Spleen (tissue), 11 donors: ENCODE measurements around the gene ANO2. TPM values are rescaled to one million over a fixed set of nuclear protein-coding genes. Genes with fewer than 3 reads are reported as not detected.

Experiments
- DNase-seq: peaks from one replicate; pipeline ENCODE4 v3.0.0-alpha.2; 2020
- H3K27ac ChIP-seq, 8 donors: fragments of 200-600 bp; sonication (generic) in 7 of 8; 1 replicate in 4 of 8; 2 replicates in 4 of 8; pipeline versions ENCODE4 v1.5.0 to v1.8.0; 2016 to 2021; ENCODE audit warnings: inconsistent platforms in 4 of 8, mild to moderate bottlenecking in 4 of 8, moderate library complexity in 1 of 8
- H3K27me3 ChIP-seq, 7 donors: fragments of 200-600 bp; sonication (generic) in 6 of 7; replicated peaks in 1 of 7; 1 replicate in 4 of 7; 2 replicates in 3 of 7; pipeline versions ENCODE4 v1.5.0 to v1.8.0; 2016 to 2021; ENCODE audit warnings: inconsistent platforms in 3 of 7, mild to moderate bottlenecking in 1 of 7
- H3K36me3 ChIP-seq, 6 donors: fragments of 200-600 bp; sonication (generic) in 5 of 6; 1 replicate in 4 of 6; 2 replicates in 2 of 6; pipeline versions ENCODE4 v1.5.0 to v1.8.0; 2016 to 2021; ENCODE audit warnings: inconsistent platforms in 2 of 6
- H3K4me1 ChIP-seq, 6 donors: fragments of 200-600 bp; sonication (generic) in 5 of 6; 1 replicate in 3 of 6; 2 replicates in 3 of 6; pipeline versions ENCODE4 v1.5.0 to v1.8.0; 2016 to 2021; ENCODE audit warnings: inconsistent platforms in 3 of 6
- H3K4me3 ChIP-seq, 8 donors: fragments of 200-600 bp; sonication (generic) in 7 of 8; 1 replicate in 4 of 8; 2 replicates in 4 of 8; pipeline versions ENCODE4 v1.5.0 to v1.8.0; 2016 to 2021; ENCODE audit warnings: inconsistent platforms in 4 of 8, mild to moderate bottlenecking in 4 of 8, moderate library complexity in 2 of 8
- H3K9me3 ChIP-seq, 8 donors: fragments of 200-600 bp; sonication (generic) in 7 of 8; 1 replicate in 4 of 8; 2 replicates in 4 of 8; pipeline versions ENCODE4 v1.5.0 to v1.8.0; 2016 to 2021; ENCODE audit warnings: inconsistent platforms in 4 of 8
- POLR2A ChIP-seq, 3 donors: fragments of 450-650 bp; IDR thresholded peaks; one replicate each; pipeline ENCODE4 v1.5.1; 2017; ENCODE audit warnings: antibody characterized with exemption in 3 of 3, mild to moderate bottlenecking in 1 of 3
- POLR2AphosphoS5 ChIP-seq, 3 donors: sonication (generic); formaldehyde crosslinking; IDR thresholded peaks; one replicate each; pipeline ENCODE4 v1.5.1; 2017; ENCODE audit warnings: antibody characterized with exemption in 3 of 3
- WGBS, 5 donors: extraction: QIAGEN DNeasy Blood & Tissue Kit in 3 of 5; methylation state at CpG; one replicate each; pipeline versions ENCODE4 v1.1.5 to v1.1.7; 2013 to 2018; 5-methylcytosine and 5-hydroxymethylcytosine counted together
- intact Hi-C: fragments of 100-400 bp; cut with DNase I; formaldehyde crosslinking; loops from one replicate; pipeline ENCODE4 v1.15.0; 2023; ENCODE audit warnings: low total_unique reads
- polyA plus RNA-seq, 3 donors: library from polyadenylated mRNA; stranded (reverse); fragments of 200-250 nt; gene quantifications; one replicate each; pipeline ENCODE4 v1.2.1, GENCODE V29; 2013
- small RNA-seq, 4 donors: library from RNA; depleted of rRNA; stranded (forward); fragments of <200 nt; gene quantifications; one replicate each; pipeline ENCODE3, GENCODE V24; 2016
- total RNA-seq, 7 donors: library from RNA; depleted of rRNA in 3 of 7; stranded (reverse); fragments of >200 nt in 3 of 7; fragmentation: NEBNext Ultra II Directional in 4 of 7; extraction: Animal tissue kit (Norgen Biotek cat#: 25700) in 4 of 7; gene quantifications; one replicate each; pipeline versions ENCODE4 v1.1.0 to v1.2.1, GENCODE V29; 2016 to 2021
- TF ChIP-seq, protein P1 (sequence below), 11 experiments: fragments of 200-600 bp in 7 of 11; fragments of 450-650 bp in 4 of 11; sonication (generic) in 4 of 11; IDR thresholded peaks in 8 of 11; conservative IDR thresholded peaks in 3 of 11; 1 replicate in 7 of 11; 2 replicates in 4 of 11; pipeline versions ENCODE4 v1.4.0 to v1.8.0; 2016 to 2021; ENCODE audit warnings: antibody characterized with exemption in 11 of 11, inconsistent platforms in 4 of 11, mild to moderate bottlenecking in 1 of 11
- donor health status: healthy with polysubstance abuse.
- donor health status: DM: no; HTN: no; CAD: no; lungs with moderate emphysema.
- donor health status: DM: no; HTN: no; CAD: no.
- donor health status: Bipolar disorder and iron deficiency.
- donor health status: healthy.
- donor health status: DM: no; HTN: no; CAD: no.
- donor health status: DM: yes; HTN: yes; CAD: no.

Gene ANO2
- total and polyA plus RNA-seq, 10 donors: 1.1 to 35.1 (median 14.2) TPM

DNA sequence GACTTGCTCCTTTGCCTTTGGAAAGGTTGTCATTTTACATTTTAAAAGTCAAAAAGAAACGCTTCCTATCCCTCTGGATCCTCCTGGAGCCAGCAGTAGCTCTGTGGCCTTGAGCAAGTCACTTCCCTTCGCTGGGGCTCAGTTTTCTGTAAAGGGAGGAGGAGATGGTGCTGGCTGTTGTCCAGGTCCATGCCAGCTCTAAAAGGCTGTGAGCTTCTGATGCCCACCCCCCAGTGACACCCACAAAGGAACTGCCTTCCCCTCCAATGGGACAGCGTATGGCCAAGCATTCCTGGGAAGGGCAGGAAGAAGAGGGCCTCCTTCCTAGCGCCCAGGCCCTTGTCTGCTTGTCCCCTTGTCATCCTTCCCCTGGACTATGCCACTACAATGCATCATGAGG, 431.7 kb downstream of the ANO2 start:
- Histone ChIP-seq H3K36me3 (no peaks in the 10 kb centered on the region), H3K9me3 (no peaks in the 10 kb centered on the region), H3K27me3 (peaks cover 0 to 17% (median 0%) of the 10 kb centered on the region in 7 donors), H3K4me3 (no peak overlapping the region), H3K4me1 (peaks cover 0 to 32% (median 20%) of the 10 kb centered on the region in 6 donors), H3K27ac (no peak overlapping the region)
- WGBS, 5 donors: 70 to 77% (median 72%) methylated on average over 4 of the region's 4 CpGs
- TF ChIP-seq POLR2AphosphoS5 (IDR thresholded peaks at IDR 0.05): no peak
- TF ChIP-seq, protein P1, sequence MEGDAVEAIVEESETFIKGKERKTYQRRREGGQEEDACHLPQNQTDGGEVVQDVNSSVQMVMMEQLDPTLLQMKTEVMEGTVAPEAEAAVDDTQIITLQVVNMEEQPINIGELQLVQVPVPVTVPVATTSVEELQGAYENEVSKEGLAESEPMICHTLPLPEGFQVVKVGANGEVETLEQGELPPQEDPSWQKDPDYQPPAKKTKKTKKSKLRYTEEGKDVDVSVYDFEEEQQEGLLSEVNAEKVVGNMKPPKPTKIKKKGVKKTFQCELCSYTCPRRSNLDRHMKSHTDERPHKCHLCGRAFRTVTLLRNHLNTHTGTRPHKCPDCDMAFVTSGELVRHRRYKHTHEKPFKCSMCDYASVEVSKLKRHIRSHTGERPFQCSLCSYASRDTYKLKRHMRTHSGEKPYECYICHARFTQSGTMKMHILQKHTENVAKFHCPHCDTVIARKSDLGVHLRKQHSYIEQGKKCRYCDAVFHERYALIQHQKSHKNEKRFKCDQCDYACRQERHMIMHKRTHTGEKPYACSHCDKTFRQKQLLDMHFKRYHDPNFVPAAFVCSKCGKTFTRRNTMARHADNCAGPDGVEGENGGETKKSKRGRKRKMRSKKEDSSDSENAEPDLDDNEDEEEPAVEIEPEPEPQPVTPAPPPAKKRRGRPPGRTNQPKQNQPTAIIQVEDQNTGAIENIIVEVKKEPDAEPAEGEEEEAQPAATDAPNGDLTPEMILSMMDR (IDR thresholded peaks at IDR 0.05 in 8 of 11, conservative IDR thresholded peaks at IDR 0.05 in 3 of 11): no peak
- no peak for TF ChIP-seq POLR2A (IDR thresholded peaks at IDR 0.05)
- DNase-seq: no peak
- intact Hi-C loops: no loop called here

Small RNA genes within 50 kb of the gene (small RNA-seq; reads per million reads assigned to genes)
- gene AC137627.1: 0 reads per million in 4 donors

Other genes with a start within 250 kb of the ANO2 start
- gene VWF, start 179.4 kb upstream of the ANO2 start, total RNA-seq: 100 to 1,000 TPM; 272 to 957 (median 395) TPM
- 10 to 100 TPM; 12.9 to 38.6 (median 15.5) TPM for gene VWF, start 179.4 kb upstream of the ANO2 start, polyA plus RNA-seq